Measurements from ENCODE around the gene SLC35F4. TPM values are rescaled to one million over a fixed set of nuclear protein-coding genes. Genes with fewer than 3 reads are reported as not detected.

The SLC35F4 gene
- total RNA-seq, 4 donors from 2014 or later = 0.88 to 2.3 TPM; not detected in 2

DNA sequence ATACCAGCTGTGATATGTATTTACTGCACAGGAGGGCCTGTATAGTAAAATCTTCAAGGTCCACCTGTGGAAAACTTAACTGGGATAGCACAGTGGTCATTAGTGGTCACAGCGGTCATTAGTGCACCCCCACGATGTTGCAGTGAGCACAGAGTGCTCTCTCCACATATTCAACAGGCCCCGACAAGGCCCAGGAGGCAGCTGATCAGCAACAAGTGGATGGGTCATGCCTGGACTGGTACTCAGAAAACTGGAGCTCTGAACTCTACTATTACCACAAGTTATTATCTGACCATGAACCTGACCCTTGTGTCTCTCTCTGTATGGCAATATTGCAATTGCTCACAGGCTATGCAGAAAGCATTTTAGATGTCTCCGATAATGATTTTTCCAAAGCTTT, 129.5 kb downstream of the SLC35F4 start:
- no peaks in the 10 kb centered on the region for H3K4me1 ChIP-seq
- H3K9me3 ChIP-seq = no peaks in the 10 kb centered on the region
- no peak for DNase-seq
- no peaks in the 10 kb centered on the region for H3K27me3 ChIP-seq
- no peak overlapping the region for H3K4me3 ChIP-seq
- H3K36me3 ChIP-seq = no peaks in the 10 kb centered on the region
- no peak for TF ChIP-seq POLR2A (IDR thresholded peaks at IDR 0.05)
- TF ChIP-seq, protein P1, sequence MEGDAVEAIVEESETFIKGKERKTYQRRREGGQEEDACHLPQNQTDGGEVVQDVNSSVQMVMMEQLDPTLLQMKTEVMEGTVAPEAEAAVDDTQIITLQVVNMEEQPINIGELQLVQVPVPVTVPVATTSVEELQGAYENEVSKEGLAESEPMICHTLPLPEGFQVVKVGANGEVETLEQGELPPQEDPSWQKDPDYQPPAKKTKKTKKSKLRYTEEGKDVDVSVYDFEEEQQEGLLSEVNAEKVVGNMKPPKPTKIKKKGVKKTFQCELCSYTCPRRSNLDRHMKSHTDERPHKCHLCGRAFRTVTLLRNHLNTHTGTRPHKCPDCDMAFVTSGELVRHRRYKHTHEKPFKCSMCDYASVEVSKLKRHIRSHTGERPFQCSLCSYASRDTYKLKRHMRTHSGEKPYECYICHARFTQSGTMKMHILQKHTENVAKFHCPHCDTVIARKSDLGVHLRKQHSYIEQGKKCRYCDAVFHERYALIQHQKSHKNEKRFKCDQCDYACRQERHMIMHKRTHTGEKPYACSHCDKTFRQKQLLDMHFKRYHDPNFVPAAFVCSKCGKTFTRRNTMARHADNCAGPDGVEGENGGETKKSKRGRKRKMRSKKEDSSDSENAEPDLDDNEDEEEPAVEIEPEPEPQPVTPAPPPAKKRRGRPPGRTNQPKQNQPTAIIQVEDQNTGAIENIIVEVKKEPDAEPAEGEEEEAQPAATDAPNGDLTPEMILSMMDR (IDR thresholded peaks at IDR 0.05) = no peak
- intact Hi-C loops (cut with DNase I; ENCODE audit: low total_unique reads) = no loop called here
- no peak overlapping the region for H3K27ac ChIP-seq

- Histone ChIP-seq H3K4me3 (no peak overlapping the region), H3K27me3 (no peaks in the 10 kb centered on the region), H3K9me3 (no peaks in the 10 kb centered on the region), H3K36me3 (no peaks in the 10 kb centered on the region), H3K4me1 (no peaks in the 10 kb centered on the region), H3K27ac (no peak overlapping the region)
- DNase-seq = no peak
- TF ChIP-seq, protein P1 (IDR thresholded peaks at IDR 0.05) = no peak
- TF ChIP-seq POLR2A (IDR thresholded peaks at IDR 0.05) = no peak
- intact Hi-C loops (cut with DNase I; ENCODE audit: low total_unique reads) = no loop called here
These were observed 130.6 kb downstream of the SLC35F4 start for GRCh38 chr14:57735276-57735675.

GRCh38 chr14:57732463-57733285, 133.2 kb downstream of the SLC35F4 start:
- Histone ChIP-seq H3K27me3 (no peaks in the 10 kb centered on the region), H3K4me3 (no peak overlapping the region), H3K36me3 (no peaks in the 10 kb centered on the region), H3K4me1 (no peaks in the 10 kb centered on the region), H3K27ac (no peak overlapping the region), H3K9me3 (no peaks in the 10 kb centered on the region)
- no peak for DNase-seq
- no peak for TF ChIP-seq POLR2A (IDR thresholded peaks at IDR 0.05)
- TF ChIP-seq, protein P1 (IDR thresholded peaks at IDR 0.05) = no peak
- intact Hi-C loops (cut with DNase I; ENCODE audit: low total_unique reads) = no loop called here

DNA sequence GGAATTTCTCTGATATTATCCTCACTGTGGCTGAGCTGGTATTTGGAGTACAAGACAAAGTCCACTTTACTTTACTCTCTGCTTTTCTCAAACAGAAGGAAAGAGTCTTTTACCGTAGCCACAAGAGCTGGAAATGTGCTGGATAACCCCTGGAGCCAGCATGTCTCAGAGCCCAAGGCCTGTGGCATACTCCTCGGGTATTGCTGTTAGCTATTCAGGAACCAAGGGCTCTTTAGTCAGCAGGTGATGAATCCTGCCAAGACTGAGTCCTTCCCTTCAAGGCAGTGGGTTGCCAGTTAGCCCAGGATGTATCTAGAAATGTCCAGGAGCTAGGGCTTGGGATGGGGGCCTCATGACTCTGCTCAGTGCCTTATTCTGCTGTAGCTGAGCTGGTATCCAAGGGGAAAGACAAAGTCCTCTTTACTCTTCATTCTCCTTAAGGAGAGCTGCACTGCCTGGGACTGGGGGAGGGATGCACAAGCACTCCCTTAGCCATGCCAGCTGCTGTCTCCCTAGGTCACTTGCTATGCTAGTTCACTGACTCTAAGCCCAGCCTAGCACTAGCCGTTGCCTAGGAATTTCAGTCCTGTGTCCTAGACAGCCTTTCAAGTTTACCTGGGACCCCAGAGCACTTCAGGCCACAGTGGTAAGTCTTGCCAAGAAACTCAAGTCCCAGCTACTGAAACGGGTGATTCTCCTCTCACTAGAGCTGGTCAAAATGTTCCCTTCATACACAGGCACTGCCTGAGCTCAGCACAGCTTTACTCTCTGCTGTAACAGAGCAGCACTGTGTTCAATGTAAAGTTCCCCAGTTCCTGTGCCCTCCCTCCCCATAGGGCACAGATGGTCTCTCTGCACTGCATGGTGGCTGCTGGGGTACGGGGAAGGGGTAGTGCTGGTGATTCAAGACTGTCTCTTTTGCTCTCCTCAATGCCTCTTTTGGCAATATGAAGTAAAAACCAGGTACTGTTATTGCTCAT, 136.4 kb downstream of the SLC35F4 start:
- intact Hi-C loops (cut with DNase I; ENCODE audit: low total_unique reads) = no loop called here
- Histone ChIP-seq H3K4me1 (no peaks in the 10 kb centered on the region), H3K4me3 (no peak overlapping the region), H3K9me3 (no peaks in the 10 kb centered on the region), H3K36me3 (no peaks in the 10 kb centered on the region), H3K27me3 (no peaks in the 10 kb centered on the region), H3K27ac (no peak overlapping the region)
- no peak for DNase-seq
- TF ChIP-seq, protein P1 (IDR thresholded peaks at IDR 0.05) = no peak
- TF ChIP-seq POLR2A (IDR thresholded peaks at IDR 0.05) = no peak
